Activated CD4-positive, alpha-beta T cell treated with anti-CD3 and anti-CD28 coated beads for 1 hour (primary cell): ENCODE results near the gene RHBDF2.

ENCODE experiments used
- DNase-seq: peaks from one replicate; pipeline ENCODE4 v3.0.0-alpha.2; 2020

The RHBDF2 gene

GRCh38 chr17:76477576-76477975, 23.6 kb downstream of the RHBDF2 start:
- no peak for DNase-seq

GRCh38 chr17:76476736-76477135, 24.5 kb downstream of the RHBDF2 start:
- no peak for DNase-seq

DNA sequence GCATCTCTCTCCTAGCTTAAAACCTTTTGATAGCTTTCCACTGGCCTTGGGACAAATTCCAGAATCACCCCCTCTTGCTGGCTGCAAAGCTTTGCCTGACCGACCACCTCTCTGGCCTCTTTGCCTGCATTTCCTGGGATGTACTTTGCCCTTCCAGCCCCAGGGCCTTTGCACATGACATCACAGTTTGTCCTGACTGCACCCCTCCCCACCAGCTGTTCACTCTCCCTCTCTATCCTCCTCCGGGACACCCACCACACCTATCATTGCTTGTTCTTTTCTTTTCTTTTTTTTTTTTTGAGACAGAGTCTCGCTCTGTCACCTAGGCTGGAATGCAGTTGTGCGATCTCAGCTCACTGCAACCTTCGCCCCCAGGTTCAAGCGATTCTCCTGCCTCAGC, 25.9 kb downstream of the RHBDF2 start:
- DNase-seq: no peak

- no peak for DNase-seq
These were observed 26.3 kb downstream of the RHBDF2 start for GRCh38 chr17:76474894-76475293.

- DNase-seq: no peak
These were observed 27.0 kb downstream of the RHBDF2 start for GRCh38 chr17:76474238-76474637.

DNA sequence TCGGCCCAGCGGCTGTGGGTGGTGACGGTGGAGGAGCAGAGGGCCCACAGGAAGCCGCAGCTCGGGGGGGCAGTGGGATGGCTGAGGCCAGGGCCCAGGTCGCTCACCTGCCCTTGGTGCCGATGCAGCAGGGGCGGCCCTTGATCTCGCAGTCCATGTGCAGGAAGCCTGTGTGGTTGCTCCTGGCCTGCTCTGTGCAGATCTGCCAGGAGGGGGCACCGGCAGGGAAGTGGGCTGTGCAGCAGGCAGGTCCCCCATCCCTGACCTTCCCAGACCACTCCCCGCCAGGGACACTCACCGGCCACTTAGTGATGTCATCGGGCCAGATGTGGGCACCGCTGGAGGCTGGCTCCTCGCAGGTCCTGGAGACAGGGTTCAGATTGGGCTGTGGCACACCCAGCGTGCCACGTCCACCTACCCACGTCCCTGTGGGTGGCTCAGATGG, 27.7 kb downstream of the RHBDF2 start:
- DNase-seq: no peak

- DNase-seq: no peak
These were observed 28.5 kb downstream of the RHBDF2 start for GRCh38 chr17:76472726-76473125.

- no peak for DNase-seq
These were observed 29.0 kb downstream of the RHBDF2 start for GRCh38 chr17:76472258-76472645.

DNA sequence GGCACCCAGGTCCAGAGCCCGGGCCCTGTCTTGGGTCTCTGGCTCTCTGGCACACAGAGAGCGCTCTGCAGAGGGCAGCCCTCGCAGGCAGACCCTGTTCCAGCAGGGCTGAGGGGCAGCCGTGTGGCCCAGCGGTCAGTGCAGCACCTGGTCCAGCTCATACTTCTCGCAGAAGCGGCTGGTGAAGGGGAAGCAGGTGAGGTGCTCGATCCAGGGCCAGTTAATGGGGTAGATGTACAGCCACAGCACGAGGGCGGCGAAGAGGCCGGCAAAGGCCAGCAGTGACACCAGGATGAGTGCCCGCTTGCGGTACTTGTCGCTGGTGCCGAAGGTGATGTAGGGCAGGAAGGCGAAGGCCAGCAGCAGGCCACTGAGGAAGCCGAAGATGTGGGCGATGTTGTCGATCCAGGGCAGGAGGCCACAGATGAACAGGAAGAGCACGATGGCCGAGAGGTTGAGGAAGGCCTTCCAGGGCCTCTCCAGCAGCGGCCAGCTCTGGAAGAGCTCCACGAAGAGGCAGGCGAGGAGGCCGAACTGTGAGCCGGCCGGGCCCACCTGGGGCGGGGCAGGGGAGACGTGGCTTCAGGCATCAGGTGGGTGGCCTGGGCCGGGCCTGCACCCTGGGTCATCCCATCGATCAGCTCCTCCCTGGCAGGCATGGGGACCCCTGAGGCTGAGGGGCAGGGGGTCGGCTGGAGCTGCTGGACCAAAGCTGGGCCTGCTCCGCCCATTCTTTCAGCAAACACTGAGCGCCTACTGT, 29.5 kb downstream of the RHBDF2 start:
- no peak for DNase-seq

GRCh38 chr17:76469991-76470739, 31.1 kb downstream of the RHBDF2 start:
- no peak for DNase-seq

DNA sequence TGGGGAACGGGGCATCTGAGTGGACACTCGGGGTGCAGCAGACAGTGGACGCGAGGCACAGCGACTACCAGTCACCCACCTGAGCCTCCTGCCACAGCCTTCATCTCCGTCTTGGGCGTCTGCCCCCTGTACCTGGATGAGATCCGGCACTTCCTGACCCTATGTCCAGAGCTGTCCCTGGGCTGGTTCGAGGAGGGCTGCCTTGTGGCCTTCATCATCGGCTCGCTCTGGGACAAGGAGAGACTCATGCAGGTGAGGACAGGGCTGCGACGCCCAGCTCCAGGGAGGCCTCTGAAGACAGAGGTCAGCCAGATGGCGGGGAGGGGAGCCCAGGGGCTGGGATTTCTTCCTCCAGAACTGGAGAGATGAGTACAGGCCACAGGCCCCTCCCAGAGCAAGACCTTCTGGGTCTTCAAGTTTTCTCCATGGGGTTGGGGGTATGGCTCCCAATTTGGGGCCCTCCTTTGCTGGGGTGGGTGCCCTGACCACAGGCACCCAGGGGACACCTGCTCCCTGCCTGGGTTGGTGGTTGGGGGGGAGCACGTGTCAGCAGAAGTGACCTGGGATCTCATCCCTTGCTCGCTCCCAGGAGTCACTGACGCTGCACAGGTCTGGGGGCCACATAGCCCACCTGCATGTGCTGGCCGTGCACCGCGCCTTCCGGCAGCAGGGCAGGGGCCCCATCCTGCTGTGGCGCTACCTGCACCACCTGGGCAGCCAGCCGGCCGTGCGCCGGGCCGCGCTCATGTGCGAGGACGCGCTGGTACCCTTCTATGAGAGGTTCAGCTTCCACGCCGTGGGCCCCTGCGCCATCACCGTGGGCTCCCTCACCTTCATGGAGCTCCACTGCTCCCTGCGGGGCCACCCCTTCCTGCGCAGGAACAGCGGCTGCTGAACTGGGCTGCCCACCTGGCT, 31.9 kb downstream of the RHBDF2 start:
- no peak for DNase-seq

- no peak for DNase-seq
These were observed 32.6 kb downstream of the RHBDF2 start for GRCh38 chr17:76468634-76469010.

DNA sequence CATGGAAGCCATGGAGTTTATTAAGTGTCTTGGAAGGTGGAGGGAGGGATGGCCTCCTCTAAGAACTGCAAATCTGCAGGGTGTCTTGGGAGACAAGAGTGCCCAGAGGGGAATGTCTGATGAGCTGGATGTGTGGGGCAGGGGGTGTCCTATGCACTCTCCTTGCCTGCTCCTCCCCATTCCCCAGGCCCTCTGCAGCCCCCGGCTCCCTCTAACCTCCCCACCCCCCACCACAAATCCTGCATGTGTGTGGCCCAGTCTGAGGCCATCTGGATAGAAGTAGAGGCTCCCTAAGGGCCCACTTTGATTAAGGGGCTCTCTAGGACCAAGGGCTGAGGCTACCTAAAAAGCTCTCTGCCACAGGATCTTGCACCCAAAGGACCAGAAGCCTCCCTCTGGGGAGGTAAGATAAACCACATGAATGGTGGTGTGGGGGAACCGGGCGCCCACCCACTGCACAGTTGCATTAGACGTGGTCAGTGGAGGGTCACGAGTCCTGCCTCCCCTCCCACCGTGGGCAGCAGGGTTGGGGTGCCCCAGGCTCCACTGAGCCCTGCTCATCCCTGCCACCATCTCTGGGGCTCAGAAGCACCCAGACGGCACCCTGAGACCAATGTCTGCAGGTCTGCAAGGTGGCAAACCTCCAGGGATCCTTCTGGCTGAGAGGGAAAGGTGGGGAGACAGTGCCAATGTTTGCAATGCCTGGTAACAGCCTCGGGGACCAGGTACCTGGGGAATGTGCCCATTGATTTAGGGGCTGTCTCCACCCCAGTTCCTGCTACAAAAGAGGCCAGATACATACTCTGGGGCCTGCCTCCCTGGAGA, 33.2 kb downstream of the RHBDF2 start:
- DNase-seq: no peak

DNA sequence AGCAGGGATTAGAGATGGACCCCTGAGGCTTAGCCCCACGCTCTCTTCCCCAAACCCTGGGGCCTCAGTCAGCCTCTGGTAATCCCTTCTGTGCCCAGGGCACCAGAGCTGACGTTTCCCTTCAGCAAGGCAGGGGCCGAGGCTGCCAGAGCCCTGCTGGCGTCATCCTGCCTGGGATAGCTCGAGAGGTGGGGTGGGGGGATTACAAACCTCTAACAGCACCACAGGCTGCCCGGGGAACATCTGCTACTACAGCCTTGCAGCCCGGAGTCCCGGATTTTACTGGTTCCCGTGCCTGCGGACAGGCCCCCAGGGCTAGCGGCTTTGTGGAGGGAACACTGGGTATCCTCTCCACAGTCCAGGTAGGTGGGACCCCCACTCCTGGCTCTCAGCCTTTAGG, 33.9 kb downstream of the RHBDF2 start, which contains the start of gene AANAT:
Gene AANAT (plus strand): TSS at position 238 of the 400 bp plus-strand sequence. CDS start 1,144 bp downstream, outside the sequence.
- DNase-seq: no peak

DNA sequence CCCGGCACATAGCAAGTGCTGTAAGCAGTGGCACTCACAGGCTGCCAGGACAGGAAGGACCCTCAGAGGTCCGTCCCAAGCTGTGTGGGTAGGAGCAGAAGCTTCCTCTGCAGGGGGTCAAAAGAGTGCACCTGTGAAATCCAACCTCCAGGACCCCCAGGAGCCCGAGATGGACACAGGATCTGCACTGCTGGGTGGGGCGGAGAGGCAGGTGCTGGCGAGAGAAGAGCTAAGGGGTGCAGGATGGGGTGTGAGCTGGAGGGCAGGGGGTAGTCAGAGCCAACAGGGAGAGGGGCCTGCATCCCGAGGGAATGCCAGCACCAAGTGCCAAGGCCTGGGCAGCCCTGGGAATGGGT, 34.5 kb downstream of the RHBDF2 start:
- no peak for DNase-seq

- DNase-seq: no peak
These were observed 38.5 kb downstream of the RHBDF2 start for GRCh38 chr17:76462556-76463290.

GRCh38 chr17:76461765-76462555, 39.3 kb downstream of the RHBDF2 start:
- DNase-seq: no peak

DNA sequence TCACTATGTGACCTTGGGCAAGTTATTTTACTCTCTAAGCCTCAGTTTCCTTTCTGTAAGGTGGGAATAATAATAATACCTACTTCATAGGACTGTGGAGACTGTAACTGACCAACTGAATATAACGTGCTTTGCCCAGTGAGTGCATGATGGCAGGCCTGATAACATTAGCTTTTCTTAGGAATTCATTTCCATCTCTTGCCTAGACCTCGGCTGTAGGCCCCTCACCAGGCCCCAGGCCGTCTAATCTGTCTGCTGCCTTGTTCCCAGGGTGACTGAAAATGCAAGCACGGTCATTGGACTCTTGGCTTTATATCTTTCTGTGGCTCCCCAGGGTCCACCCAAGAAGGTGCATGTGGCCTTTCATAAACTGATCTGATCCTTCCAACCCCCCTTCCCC, 41.5 kb downstream of the RHBDF2 start:
- no peak for DNase-seq

DNA sequence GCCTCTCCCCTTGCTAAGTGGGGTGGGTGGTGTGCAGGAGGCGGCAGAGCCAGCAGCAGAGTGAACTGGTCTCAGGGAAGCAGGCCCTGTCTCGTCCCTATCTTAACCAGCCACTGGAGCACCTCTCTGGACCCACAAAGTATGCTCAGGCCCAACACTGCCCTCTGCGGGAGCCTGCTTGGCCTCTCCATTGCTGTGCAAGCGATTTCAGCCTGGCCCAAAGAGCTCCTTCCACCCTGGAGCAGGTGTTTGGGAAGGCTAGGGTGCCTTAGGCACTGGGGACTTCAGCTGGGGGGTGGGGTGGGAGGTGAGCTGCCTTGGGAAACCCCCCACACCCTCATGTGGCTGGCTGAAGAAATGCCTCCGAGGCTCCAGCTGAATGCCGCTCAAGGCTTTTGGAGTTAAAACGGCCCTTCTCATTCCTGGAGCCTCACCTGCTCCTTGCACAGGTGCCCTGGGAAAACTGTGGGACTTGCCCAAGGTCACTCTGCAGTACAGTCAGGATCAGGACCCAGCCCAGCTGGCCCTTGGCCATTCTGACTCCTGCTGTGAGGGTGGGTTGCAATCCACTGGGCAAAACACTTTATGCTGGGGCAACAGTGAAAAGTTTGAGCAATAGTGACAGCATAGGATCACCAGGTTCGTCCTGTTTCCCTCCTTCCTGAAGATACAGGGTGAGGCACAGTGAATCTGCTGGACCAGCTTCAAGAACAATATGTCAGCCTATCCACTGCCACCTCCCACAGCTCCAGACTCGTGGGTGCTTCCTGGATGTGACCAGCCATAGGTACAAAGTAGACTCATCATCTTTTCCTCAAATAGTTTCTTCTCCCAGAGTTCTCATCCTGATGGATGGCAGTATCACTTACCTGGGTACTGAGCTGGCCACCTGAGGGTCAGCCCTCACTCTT, 42.4 kb downstream of the RHBDF2 start:
- DNase-seq: no peak

GRCh38 chr17:76453431-76453743, 47.8 kb downstream of the RHBDF2 start:
- DNase-seq: no peak
